Stimulated activated CD4-positive, alpha-beta T cell treated with anti-CD3 and anti-CD28 coated beads, Interleukin-15, amount 100 ng/mL, for 1 hour (primary cell): ENCODE measurements around the gene ZBTB21.

Experiments
- DNase-seq, 2 donors: peaks; one replicate each; pipeline ENCODE4 v3.0.0-alpha.2; 2020; ENCODE audit warnings: low read depth in 1 of 2, low spot score in 1 of 2

The ZBTB21 gene

GRCh38 chr21:42040411-42041180 is 30.4 kb upstream of the ZBTB21 start:
- DNase-seq, result no peak

GRCh38 chr21:42039911-42040351 is 29.8 kb upstream of the ZBTB21 start:
- no peak for DNase-seq

- no peak for DNase-seq
Observed at GRCh38 chr21:42039470-42039901, 29.3 kb upstream of the ZBTB21 start.

- no peak for DNase-seq
Observed at GRCh38 chr21:42038826-42039425, 28.8 kb upstream of the ZBTB21 start.

GRCh38 chr21:42038393-42038792 is 28.2 kb upstream of the ZBTB21 start:
- no peak for DNase-seq

- no peak for DNase-seq
Observed at GRCh38 chr21:42037943-42038342, 27.8 kb upstream of the ZBTB21 start.

GRCh38 chr21:42037516-42037915 is 27.4 kb upstream of the ZBTB21 start:
- no peak for DNase-seq

- no peak for DNase-seq
Observed at GRCh38 chr21:42036313-42036712, 26.2 kb upstream of the ZBTB21 start.

- no peak for DNase-seq
Observed at GRCh38 chr21:42032968-42033367, 22.8 kb upstream of the ZBTB21 start.

- no peak for DNase-seq
Observed at GRCh38 chr21:42032266-42032665, 22.1 kb upstream of the ZBTB21 start.

GRCh38 chr21:42031816-42032215 is 21.7 kb upstream of the ZBTB21 start:
- no peak for DNase-seq

- DNase-seq, result no peak
Observed at GRCh38 chr21:42031241-42031640, 21.1 kb upstream of the ZBTB21 start.

- DNase-seq, result no peak
Observed at GRCh38 chr21:42030311-42030710, 20.2 kb upstream of the ZBTB21 start.

GRCh38 chr21:42028766-42029425 is 18.7 kb upstream of the ZBTB21 start:
- no peak for DNase-seq

- DNase-seq, result no peak
Observed at GRCh38 chr21:42027822-42028765, 17.9 kb upstream of the ZBTB21 start.

GRCh38 chr21:42027085-42027821 is 17.1 kb upstream of the ZBTB21 start:
- no peak for DNase-seq

- no peak for DNase-seq
Observed at GRCh38 chr21:42026082-42026435, 15.9 kb upstream of the ZBTB21 start.

- no peak for DNase-seq
Observed at GRCh38 chr21:42025376-42026081, 15.4 kb upstream of the ZBTB21 start.

GRCh38 chr21:42022906-42023305 is 12.7 kb upstream of the ZBTB21 start:
- DNase-seq, result no peak

- no peak for DNase-seq
Observed at GRCh38 chr21:42022091-42022430, 11.9 kb upstream of the ZBTB21 start.
